H9 (cell line): Measurements from ENCODE around the gene RAB14. TPM values are rescaled to one million over a fixed set of nuclear protein-coding genes. Genes with fewer than 3 reads are reported as not detected.

Experiments
- DNase-seq: peaks from one replicate; pipeline ENCODE4 v3.0.0-alpha.2; 2017
- H2AFZ ChIP-seq: one replicate; pipeline ENCODE4 v1.6.1; 2013; ENCODE audit warnings: mild to moderate bottlenecking, low read length, control low read depth, moderate library complexity
- H2AK5ac ChIP-seq: 2 replicates; pipeline ENCODE4 v1.6.1; 2013; ENCODE audit warnings: low read length, control low read depth, mixed read lengths; ENCODE audit not compliant: insufficient read length
- H2BK120ac ChIP-seq: one replicate; pipeline ENCODE4 v1.6.1; 2013; ENCODE audit warnings: low read depth, mild to moderate bottlenecking, low read length, control low read depth, inconsistent platforms; ENCODE audit not compliant: poor library complexity, severe bottlenecking
- H2BK12ac ChIP-seq: 2 replicates; pipeline ENCODE4 v1.6.1; 2013; ENCODE audit warnings: low read length, control low read depth, mixed read lengths, low read depth; ENCODE audit not compliant: insufficient read length
- H2BK15ac ChIP-seq: 2 replicates; pipeline ENCODE4 v1.6.1; 2013; ENCODE audit warnings: low read depth, low read length, control low read depth
- H2BK20ac ChIP-seq: one replicate; pipeline ENCODE4 v1.6.1; 2013; ENCODE audit warnings: low read depth, mild to moderate bottlenecking, low read length, control low read depth, inconsistent platforms; ENCODE audit not compliant: poor library complexity, severe bottlenecking
- H2BK5ac ChIP-seq: 2 replicates; pipeline ENCODE4 v1.6.1; 2013; ENCODE audit warnings: low read length, control low read depth, mixed read lengths; ENCODE audit not compliant: insufficient read length
- H3K14ac ChIP-seq: 2 replicates; pipeline ENCODE4 v1.6.1; 2013; ENCODE audit warnings: low read length, control low read depth; ENCODE audit not compliant: insufficient read depth
- H3K18ac ChIP-seq: 2 replicates; pipeline ENCODE4 v1.6.1; 2013; ENCODE audit warnings: low read depth, mild to moderate bottlenecking, mixed read lengths, low read length, control low read depth; ENCODE audit not compliant: insufficient read length
- H3K23ac ChIP-seq: 2 replicates; pipeline ENCODE4 v1.6.1; 2013; ENCODE audit warnings: low read length, control low read depth, mixed read lengths, low read depth; ENCODE audit not compliant: insufficient read length
- H3K23me2 ChIP-seq: 2 replicates; pipeline ENCODE4 v1.6.1; 2013; ENCODE audit warnings: low read depth, mild to moderate bottlenecking, mixed read lengths, low read length, control low read depth; ENCODE audit not compliant: insufficient read length, poor library complexity, severe bottlenecking
- H3K27ac ChIP-seq: 2 replicates; pipeline ENCODE4 v1.5.1; 2013; ENCODE audit warnings: low read length, control low read depth, mixed read lengths, low read depth; ENCODE audit not compliant: insufficient read length
- H3K27me3 ChIP-seq: 2 replicates; pipeline ENCODE4 v1.6.1; 2013; ENCODE audit warnings: low read length, control low read depth, inconsistent platforms; ENCODE audit not compliant: insufficient read depth
- H3K4ac ChIP-seq: 2 replicates; pipeline ENCODE4 v1.6.1; 2013; ENCODE audit warnings: low read depth, mild to moderate bottlenecking, control low read depth, inconsistent platforms, low read length, moderate library complexity
- H3K4me1 ChIP-seq: 2 replicates; pipeline ENCODE4 v1.6.1; 2013; ENCODE audit warnings: low read length, control low read depth, inconsistent platforms; ENCODE audit not compliant: insufficient read depth
- H3K4me2 ChIP-seq: 2 replicates; pipeline ENCODE4 v1.6.1; 2013; ENCODE audit warnings: low read length, control low read depth, mixed read lengths; ENCODE audit not compliant: insufficient read length, insufficient read depth
- H3K56ac ChIP-seq: 2 replicates; pipeline ENCODE4 v1.6.1; 2013; ENCODE audit warnings: low read depth, mild to moderate bottlenecking, mixed read lengths, low read length, control low read depth; ENCODE audit not compliant: insufficient read length
- H3K79me1 ChIP-seq: 2 replicates; pipeline ENCODE4 v1.6.1; 2013; ENCODE audit warnings: low read depth, mild to moderate bottlenecking, moderate library complexity, low read length, control low read depth, inconsistent platforms; ENCODE audit not compliant: insufficient read depth, poor library complexity, severe bottlenecking
- H3K79me2 ChIP-seq: 2 replicates; pipeline ENCODE4 v1.6.1; 2013; ENCODE audit warnings: low read length, control low read depth, inconsistent platforms; ENCODE audit not compliant: insufficient read depth
- H3K9ac ChIP-seq: 2 replicates; pipeline ENCODE4 v1.6.1; 2013; ENCODE audit warnings: low read length, control low read depth, mixed read lengths; ENCODE audit not compliant: insufficient read length; ENCODE audit errors: extremely low read depth
- H3K9me3 ChIP-seq: one replicate; pipeline ENCODE4 v1.6.1; 2013; ENCODE audit warnings: low read depth, low read length, inconsistent platforms; ENCODE audit not compliant: control insufficient read depth
- H3T11ph ChIP-seq: one replicate; pipeline ENCODE4 v1.6.1; 2013; ENCODE audit warnings: mild to moderate bottlenecking, low read length, control low read depth, inconsistent platforms
- H4K20me1 ChIP-seq: one replicate; pipeline ENCODE4 v1.6.1; 2013; ENCODE audit not compliant: control insufficient read depth, insufficient read length, insufficient read depth
- H4K5ac ChIP-seq: 2 replicates; pipeline ENCODE4 v1.6.1; 2013; ENCODE audit warnings: low read depth, mild to moderate bottlenecking, mixed read lengths, low read length, control low read depth; ENCODE audit not compliant: insufficient read length
- H4K8ac ChIP-seq: replicated peaks from 2 replicates; pipeline ENCODE4 v1.6.1; 2013; ENCODE audit warnings: low read length, control low read depth, mixed read lengths, low read depth; ENCODE audit not compliant: insufficient read length
- H4K91ac ChIP-seq: 2 replicates; pipeline ENCODE4 v1.6.1; 2013; ENCODE audit warnings: low read depth, mild to moderate bottlenecking, moderate library complexity, mixed read lengths, low read length, control low read depth; ENCODE audit not compliant: insufficient read length
- H3K27ac Mint-ChIP-seq, 3 experiments: 2 replicates in 2 of 3; 3 replicates in 1 of 3; pipeline ENCODE4 v1.8.0; 2020 to 2021; ENCODE audit warnings: mixed read lengths in 3 of 3, mild to moderate bottlenecking in 1 of 3, moderate library complexity in 1 of 3
- H3K27me3 Mint-ChIP-seq: 2 replicates; pipeline ENCODE4 v1.8.0; 2021; ENCODE audit warnings: low read depth, mild to moderate bottlenecking, moderate library complexity, mixed read lengths
- H3K36me3 Mint-ChIP-seq, 3 experiments: 2 replicates in 2 of 3; 3 replicates in 1 of 3; pipeline ENCODE4 v1.8.0; 2020 to 2021; ENCODE audit warnings: low read depth in 3 of 3, mixed read lengths in 3 of 3; ENCODE audit not compliant: insufficient read depth in 1 of 3
- H3K4me1 Mint-ChIP-seq, 2 experiments: 2 replicates each; pipeline ENCODE4 v1.8.0; 2020; ENCODE audit warnings: mixed read lengths in 2 of 2
- H3K4me3 Mint-ChIP-seq, 2 experiments: 2 replicates in 1 of 2; 3 replicates in 1 of 2; pipeline ENCODE4 v1.8.0; 2020 to 2021; ENCODE audit warnings: mild to moderate bottlenecking in 2 of 2, mixed read lengths in 2 of 2, moderate library complexity in 1 of 2
- H3K9me3 Mint-ChIP-seq, 2 experiments: 2 replicates in 1 of 2; 3 replicates in 1 of 2; pipeline ENCODE4 v1.8.0; 2020; ENCODE audit warnings: mild to moderate bottlenecking in 2 of 2, mixed read lengths in 2 of 2, moderate library complexity in 1 of 2
- WGBS: extraction: QIAGEN DNeasy Blood & Tissue Kit; methylation state at CpG from one replicate; pipeline ENCODE4 v1.1.7; 2013; ENCODE audit warnings: missing lambda C conversion rate, low lambda C conversion rate, mixed read lengths; ENCODE audit not compliant: insufficient read length; ENCODE audit errors: extremely low coverage; 5-methylcytosine and 5-hydroxymethylcytosine counted together
- total RNA-seq: library from RNA; stranded (reverse); gene quantifications from 2 replicates; pipeline ENCODE4 v1.2.1, GENCODE V29; 2021
- TF ChIP-seq, protein P1 (sequence below): fragments of 200-600 bp; sonication (generic); conservative IDR thresholded peaks from 3 replicates; pipeline ENCODE4 v1.8.0; 2021; ENCODE audit warnings: antibody characterized with exemption, mild to moderate bottlenecking

Gene RAB14
- total RNA-seq, 1 experiment from 2014 or later, result 33.6 TPM

DNA sequence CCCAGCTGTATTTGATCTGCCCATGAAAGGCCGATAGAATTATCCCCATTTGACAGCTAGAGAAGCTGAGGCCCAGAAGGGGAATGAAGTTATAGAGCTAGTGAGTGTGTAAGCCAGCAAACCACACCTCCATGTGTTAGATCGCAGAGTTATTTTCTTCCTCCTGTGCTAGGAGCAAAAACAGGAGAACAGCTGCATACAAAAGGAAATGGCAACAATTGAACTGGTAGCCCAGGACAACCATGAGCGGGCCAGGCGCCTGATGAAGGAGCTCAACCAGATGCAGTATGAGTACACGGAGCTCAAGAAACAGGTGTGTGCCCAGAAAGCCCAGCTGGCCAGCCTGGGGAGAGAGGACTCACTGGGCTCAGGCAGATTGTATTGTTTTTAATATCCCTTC, 30.4 kb downstream of the RAB14 start:
- Histone ChIP-seq H3K23me2 (no peaks in the 10 kb centered on the region), H3K56ac (no peak overlapping the region), H2BK5ac (no peak overlapping the region), H3K9me3 (no peaks in the 10 kb centered on the region), H3K4ac (no peak overlapping the region), H3K23ac (no peak overlapping the region), H3K79me2 (no peaks in the 10 kb centered on the region), H2BK12ac (no peak overlapping the region), H3K79me1 (no peaks in the 10 kb centered on the region), H4K5ac (no peak overlapping the region), H2AFZ (no peak overlapping the region), H3K4me1 (no peaks in the 10 kb centered on the region), H2BK120ac (no peak overlapping the region), H2AK5ac (no peak overlapping the region), H4K20me1 (no peaks in the 10 kb centered on the region), H4K91ac (no peak overlapping the region), H3K18ac (no peak overlapping the region), H3K14ac (no peak overlapping the region), H3K4me2 (no peak overlapping the region), H3T11ph (no peak overlapping the region), H3K27ac (no peak overlapping the region), H3K27me3 (no peaks in the 10 kb centered on the region), H4K8ac (no peak overlapping the region), H2BK20ac (no peak overlapping the region), H2BK15ac (no peak overlapping the region), H3K9ac (no peak overlapping the region)
- Mint-ChIP-seq H3K27me3 (no peaks in the 10 kb centered on the region), H3K4me1 (no peaks in the 10 kb centered on the region), H3K27ac (no peak overlapping the region), H3K4me3 (no peak overlapping the region), H3K36me3 (peaks cover 2 to 56% (median 29%) of the 10 kb centered on the region in 3 experiments; a peak in 6 of 7 replicates), H3K9me3 (no peaks in the 10 kb centered on the region)
- TF ChIP-seq, protein P1, sequence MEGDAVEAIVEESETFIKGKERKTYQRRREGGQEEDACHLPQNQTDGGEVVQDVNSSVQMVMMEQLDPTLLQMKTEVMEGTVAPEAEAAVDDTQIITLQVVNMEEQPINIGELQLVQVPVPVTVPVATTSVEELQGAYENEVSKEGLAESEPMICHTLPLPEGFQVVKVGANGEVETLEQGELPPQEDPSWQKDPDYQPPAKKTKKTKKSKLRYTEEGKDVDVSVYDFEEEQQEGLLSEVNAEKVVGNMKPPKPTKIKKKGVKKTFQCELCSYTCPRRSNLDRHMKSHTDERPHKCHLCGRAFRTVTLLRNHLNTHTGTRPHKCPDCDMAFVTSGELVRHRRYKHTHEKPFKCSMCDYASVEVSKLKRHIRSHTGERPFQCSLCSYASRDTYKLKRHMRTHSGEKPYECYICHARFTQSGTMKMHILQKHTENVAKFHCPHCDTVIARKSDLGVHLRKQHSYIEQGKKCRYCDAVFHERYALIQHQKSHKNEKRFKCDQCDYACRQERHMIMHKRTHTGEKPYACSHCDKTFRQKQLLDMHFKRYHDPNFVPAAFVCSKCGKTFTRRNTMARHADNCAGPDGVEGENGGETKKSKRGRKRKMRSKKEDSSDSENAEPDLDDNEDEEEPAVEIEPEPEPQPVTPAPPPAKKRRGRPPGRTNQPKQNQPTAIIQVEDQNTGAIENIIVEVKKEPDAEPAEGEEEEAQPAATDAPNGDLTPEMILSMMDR, result no peak
- WGBS, result no CpG with 5 or more reads among the region's 5 CpGs
- DNase-seq, result no peak
